GM19240 (cell line): ENCODE measurements around the gene XRN1.
A peak's percentile ranks its signal among the peaks of the same experiment; 100 is the strongest.
"Not testable (repeated sequence)": the region's sequence is repeated elsewhere in the genome, so short reads cannot be mapped to it uniquely, and the experiment has no call there.

ENCODE experiments used
- DNase-seq: peaks from one replicate; pipeline ENCODE4 v3.0.0; 2011; ENCODE audit warnings: low spot score; ENCODE audit not compliant: insufficient read length

Gene XRN1

DNA sequence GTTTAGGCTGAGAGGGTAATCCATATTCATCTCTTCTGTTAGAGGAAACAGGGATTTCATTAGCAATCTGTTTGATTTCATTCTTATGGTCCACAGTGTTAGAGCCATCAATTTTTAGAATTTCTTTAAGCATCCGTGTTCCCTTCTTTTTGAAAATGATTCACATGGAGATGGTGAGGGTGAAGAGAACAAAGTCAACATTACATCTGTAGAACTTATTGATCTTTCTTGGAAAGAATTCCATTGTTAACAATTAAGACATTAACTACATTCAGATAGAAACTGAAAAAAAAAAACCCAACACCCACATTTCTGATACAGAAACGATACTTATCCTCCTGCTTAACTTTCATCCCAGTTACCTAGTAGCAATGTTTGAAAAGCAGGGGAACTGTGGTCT is 115.4 kb downstream of the XRN1 start:
- DNase-seq: no peak

DNA sequence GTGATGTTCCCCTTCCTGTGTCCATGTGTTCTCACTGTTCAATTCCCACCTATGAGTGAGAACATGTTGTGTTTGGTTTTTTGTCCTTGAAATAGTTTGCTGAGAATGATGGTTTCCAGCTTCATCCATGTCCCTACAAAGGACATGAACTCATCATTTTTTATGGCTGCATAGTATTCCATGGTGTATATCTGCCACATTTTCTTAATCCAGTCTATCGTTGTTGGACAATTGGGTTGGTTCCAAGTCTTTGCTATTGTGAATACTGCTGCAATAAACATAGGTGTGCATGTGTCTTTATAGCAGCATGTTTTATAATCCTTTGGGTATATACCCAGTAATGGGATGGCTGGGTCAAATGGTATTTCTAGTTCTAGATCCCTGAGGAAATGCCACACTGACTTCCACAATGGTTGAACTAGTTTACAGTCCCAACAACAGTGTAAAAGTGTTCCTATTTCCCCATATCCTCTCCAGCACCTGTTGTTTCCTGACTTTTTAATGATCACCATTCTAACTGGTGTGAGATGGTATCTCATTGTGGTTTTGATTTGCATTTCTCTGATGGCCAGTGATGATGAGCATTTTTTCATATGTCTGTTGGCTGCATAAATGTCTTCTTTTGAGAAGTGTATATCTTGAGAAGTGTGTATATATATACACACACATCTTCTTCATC is 123.4 kb downstream of the XRN1 start:
- DNase-seq: not testable (repeated sequence)

- DNase-seq: no peak
Observed at GRCh38 chr3:142319912-142320311, 127.9 kb downstream of the XRN1 start.

- DNase-seq: no peak
Observed at GRCh38 chr3:142319094-142319493, 128.7 kb downstream of the XRN1 start.

DNA sequence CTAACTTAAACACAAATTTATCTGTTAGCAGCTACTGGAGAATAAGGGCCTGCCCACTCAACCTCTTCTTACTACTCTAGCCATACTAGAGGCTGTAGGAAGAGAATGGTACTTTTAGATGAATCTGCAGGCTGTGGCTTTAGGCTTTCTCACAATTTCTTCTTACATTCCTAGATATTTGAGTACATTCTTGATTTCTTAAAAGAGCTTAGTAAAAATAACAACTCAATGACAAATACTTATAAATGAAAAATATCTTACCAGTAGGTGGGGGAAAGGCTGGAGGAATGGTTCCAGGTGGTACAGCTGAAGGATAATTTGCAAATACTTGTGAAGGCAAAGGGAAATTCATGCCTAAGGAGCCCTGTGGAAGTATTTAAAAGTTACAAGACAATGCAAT is 129.5 kb downstream of the XRN1 start:
- no peak for DNase-seq

DNA sequence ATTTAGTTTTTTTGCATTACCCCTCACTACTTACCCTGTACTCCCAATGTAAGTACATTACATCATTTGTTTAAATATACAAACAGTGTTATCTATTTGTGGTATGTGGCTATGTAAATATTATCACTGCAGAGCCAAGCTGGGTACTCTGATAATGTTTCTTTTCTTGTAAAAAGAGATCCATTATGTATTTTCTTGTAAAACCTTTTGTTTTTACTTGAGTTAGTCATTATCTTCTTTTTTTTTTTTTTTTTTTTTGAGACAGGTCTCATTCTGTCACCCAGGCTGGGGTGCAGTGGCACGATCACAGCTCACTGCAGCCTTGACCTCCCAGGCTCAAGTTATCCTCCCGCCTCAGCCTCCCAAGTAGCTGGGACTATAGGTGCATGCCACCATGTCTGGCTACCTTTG is 131.9 kb downstream of the XRN1 start:
- DNase-seq: not testable (repeated sequence)

DNA sequence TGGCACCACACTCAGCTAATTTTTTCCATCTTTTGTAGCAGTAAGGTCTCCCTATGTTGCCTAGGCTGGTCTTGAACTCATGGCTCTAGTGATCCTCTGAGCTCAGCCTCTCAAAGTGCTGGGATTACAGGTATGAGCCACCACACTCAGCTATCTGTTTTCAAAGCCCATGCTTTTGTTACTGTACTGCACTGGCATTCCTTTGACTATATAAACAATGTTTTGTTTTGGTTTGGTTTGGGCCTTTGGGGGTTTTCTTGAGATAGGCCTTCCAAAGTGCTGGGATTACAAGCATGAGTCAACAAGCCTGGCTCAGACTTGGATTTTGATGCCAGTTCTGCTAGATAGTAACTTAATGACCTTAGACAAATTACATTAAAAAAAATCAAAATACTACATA is 132.8 kb downstream of the XRN1 start:
- no peak for DNase-seq

GRCh38 chr3:142310439-142310838 is 137.4 kb downstream of the XRN1 start:
- DNase-seq: no peak

DNA sequence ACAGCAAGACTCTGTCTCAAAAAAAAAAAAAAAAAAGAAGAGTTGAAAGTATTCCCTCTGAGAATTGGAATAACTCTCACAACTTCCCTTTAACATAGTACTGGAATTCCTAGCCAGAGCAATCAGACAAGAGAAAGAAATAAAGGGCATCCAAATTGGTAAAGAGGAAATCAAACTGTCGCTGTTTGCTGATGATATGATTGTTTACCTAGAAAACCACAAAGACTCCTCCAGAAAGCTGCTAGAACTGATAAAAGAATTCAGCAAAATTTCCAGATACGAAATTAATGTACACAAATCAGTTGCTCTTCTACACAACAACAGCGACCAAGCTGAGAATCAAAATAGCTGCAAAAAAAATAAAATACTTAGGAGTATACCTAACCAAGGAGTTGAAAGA is 145.0 kb downstream of the XRN1 start:
- not testable (repeated sequence) for DNase-seq

GRCh38 chr3:142298626-142299025 is 149.2 kb downstream of the XRN1 start:
- DNase-seq: no peak

- no peak for DNase-seq
Observed at GRCh38 chr3:142296507-142296906, 151.3 kb downstream of the XRN1 start.

DNA sequence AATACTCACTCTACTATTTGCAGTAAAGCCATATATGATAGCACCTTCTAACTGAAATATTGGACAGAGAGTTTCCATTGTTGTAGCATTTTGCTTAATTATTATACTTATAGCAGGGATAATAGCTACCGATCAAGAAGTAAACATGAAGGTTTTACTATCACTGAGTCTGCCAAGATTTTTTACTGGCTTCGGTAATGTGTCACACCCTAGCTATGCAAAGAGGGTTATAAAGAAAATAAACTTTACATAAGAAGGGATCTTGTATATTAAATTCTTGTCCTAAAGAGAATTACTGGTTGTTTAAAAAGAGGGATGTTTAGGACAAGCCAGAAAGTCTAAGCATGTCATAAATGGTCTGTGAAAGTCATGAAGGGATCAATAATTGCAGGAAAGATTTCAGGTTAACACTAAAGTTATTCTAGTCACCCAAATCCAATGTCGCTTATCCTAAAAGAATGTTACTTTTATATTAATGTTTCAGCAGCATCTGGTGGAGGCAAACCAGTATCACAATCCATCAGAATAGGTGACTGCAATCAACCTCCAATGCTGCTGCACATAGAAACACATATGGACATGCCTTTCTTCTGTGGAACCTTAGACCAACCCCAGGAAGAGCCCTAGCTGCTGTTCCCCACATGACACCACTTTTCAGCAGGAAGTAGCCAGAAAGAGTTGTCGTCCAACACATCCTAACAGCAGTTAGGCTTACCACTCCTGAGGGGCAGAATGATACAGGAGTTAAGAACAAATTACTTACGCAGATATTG is 159.8 kb downstream of the XRN1 start:
- DNase-seq: no peak

DNA sequence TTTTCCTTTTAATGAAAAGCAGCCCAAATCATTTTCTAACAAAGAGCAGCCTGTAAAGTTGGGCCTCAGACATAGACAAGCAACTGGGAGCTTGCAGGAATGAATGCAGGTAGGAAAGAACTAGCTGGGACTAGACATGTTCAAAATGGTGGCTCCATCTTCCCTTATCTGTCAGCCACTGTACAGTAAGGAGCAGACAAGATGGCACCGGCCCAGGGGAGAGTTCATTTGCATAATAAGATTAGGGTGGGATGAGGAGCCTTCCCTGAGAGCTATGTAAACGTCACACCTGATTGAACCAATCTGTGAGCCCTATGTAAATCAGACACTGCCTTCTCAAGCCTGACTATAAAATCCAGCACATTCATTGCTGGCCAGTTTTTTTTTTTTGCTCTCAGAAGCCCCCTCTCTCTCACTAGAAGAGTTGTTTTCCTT is 162.7 kb downstream of the XRN1 start:
- no peak for DNase-seq

- no peak for DNase-seq
Observed at GRCh38 chr3:142282503-142282902, 165.3 kb downstream of the XRN1 start.

- DNase-seq: no peak
Observed at GRCh38 chr3:142281474-142281873, 166.4 kb downstream of the XRN1 start.

- peak; percentile 51 for DNase-seq
Observed at GRCh38 chr3:142279965-142280590, 167.8 kb downstream of the XRN1 start.

- no peak for DNase-seq
Observed at GRCh38 chr3:142278451-142278850, 169.4 kb downstream of the XRN1 start.

GRCh38 chr3:142276781-142277180 is 171.1 kb downstream of the XRN1 start:
- no peak for DNase-seq

DNA sequence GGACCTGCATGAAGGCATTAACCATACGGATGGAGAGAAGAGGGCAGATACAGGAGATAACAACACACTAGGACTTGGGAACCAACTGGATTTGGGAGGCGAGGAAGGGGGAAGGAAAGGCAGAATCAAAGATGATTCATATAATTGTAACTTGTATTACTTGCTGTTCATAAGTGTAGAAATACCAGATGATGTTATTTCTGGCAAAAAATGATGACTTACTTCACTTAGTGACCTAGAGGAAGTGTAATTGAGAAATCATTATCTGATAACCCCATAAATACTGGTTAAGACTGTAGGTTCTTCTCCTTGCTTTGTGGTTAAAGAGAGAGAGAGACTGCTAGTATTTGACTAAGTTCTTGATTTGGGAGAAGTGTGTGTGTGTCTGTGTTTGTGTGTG is 172.0 kb downstream of the XRN1 start:
- no peak for DNase-seq

GRCh38 chr3:142274908-142275307 is 172.9 kb downstream of the XRN1 start:
- no peak for DNase-seq

DNA sequence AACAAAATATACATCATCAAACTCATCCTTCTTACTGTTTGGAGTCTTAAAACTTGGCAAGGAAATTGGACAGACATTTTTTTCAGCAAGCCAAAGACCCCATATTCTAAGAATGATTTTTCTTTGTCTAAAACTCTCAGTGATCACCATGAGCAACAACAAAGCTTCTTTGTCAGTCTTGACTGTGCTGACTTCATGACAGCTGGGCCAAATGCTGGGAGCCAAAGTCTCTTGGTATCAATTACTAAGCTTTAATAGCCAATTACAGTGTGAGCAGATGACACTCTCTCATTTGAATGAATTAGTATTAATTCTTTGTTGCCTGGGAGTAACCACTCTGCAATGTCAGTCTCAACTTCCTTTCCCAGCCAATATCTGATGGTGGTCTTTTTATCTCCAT is 174.3 kb downstream of the XRN1 start:
- DNase-seq: no peak

- no peak for DNase-seq
Observed at GRCh38 chr3:142272200-142272891, 175.5 kb downstream of the XRN1 start.
